IMR-90 (cell line): ENCODE results near the gene CPXM2.

Experiments used
- POLR2A ChIP-seq: IDR thresholded peaks from 2 replicates; pipeline ENCODE4 v1.6.1; 2012; ENCODE audit warnings: mild to moderate bottlenecking, low read depth, low read length
- RFX5 ChIP-seq: IDR thresholded peaks from 2 replicates; pipeline ENCODE4 v1.8.0; 2012; ENCODE audit warnings: low read depth, mild to moderate bottlenecking, low read length, moderate library complexity
- TF ChIP-seq, protein P1 (sequence below): conservative IDR thresholded peaks from 2 replicates; pipeline ENCODE4 v1.5.1; 2012; ENCODE audit warnings: mild to moderate bottlenecking, low read depth, low read length, improper control_type of control experiment
- TF ChIP-seq, protein P2 (sequence below): fragments of 150-350 bp; IDR thresholded peaks from 2 replicates; pipeline ENCODE4 v1.6.1; 2017; ENCODE audit warnings: mild to moderate bottlenecking, antibody characterized with exemption, low read length, low read depth
- TF ChIP-seq, protein P3 (sequence below): fragments of 150-350 bp; IDR thresholded peaks from 2 replicates; pipeline ENCODE4 v1.6.1; 2016; ENCODE audit warnings: low read depth, mild to moderate bottlenecking, low read length, moderate library complexity, borderline replicate concordance

DNA sequence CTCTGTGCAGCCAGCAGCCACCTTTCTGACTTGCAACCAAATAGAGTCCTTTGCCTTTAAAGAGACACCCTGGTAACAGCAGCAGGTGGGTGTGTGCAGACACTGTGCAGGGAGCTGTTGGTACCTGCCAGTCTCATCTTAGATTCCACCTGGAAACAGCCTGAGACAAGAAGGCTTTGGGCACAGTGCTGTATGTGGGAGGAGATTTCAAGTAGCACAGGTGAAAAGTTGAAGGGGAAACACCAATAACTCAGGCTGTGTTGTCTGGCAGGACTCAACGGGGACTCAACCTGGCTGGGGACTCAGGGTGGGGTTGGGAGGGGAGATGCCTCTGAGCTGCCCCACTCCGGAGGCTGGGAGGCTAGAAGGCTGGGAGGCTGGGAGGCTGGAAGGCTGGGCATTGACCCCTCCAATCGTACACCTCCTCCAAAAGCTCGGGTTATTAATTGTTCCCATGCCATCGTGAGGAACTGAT is 6.7 kb downstream of the CPXM2 start:
- TF ChIP-seq, protein P1, sequence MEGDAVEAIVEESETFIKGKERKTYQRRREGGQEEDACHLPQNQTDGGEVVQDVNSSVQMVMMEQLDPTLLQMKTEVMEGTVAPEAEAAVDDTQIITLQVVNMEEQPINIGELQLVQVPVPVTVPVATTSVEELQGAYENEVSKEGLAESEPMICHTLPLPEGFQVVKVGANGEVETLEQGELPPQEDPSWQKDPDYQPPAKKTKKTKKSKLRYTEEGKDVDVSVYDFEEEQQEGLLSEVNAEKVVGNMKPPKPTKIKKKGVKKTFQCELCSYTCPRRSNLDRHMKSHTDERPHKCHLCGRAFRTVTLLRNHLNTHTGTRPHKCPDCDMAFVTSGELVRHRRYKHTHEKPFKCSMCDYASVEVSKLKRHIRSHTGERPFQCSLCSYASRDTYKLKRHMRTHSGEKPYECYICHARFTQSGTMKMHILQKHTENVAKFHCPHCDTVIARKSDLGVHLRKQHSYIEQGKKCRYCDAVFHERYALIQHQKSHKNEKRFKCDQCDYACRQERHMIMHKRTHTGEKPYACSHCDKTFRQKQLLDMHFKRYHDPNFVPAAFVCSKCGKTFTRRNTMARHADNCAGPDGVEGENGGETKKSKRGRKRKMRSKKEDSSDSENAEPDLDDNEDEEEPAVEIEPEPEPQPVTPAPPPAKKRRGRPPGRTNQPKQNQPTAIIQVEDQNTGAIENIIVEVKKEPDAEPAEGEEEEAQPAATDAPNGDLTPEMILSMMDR: no peak
- TF ChIP-seq POLR2A (no peak), RFX5 (no peak)
- TF ChIP-seq, protein P2, sequence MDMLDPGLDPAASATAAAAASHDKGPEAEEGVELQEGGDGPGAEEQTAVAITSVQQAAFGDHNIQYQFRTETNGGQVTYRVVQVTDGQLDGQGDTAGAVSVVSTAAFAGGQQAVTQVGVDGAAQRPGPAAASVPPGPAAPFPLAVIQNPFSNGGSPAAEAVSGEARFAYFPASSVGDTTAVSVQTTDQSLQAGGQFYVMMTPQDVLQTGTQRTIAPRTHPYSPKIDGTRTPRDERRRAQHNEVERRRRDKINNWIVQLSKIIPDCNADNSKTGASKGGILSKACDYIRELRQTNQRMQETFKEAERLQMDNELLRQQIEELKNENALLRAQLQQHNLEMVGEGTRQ: no peak
- TF ChIP-seq, protein P3, sequence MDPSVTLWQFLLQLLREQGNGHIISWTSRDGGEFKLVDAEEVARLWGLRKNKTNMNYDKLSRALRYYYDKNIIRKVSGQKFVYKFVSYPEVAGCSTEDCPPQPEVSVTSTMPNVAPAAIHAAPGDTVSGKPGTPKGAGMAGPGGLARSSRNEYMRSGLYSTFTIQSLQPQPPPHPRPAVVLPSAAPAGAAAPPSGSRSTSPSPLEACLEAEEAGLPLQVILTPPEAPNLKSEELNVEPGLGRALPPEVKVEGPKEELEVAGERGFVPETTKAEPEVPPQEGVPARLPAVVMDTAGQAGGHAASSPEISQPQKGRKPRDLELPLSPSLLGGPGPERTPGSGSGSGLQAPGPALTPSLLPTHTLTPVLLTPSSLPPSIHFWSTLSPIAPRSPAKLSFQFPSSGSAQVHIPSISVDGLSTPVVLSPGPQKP: no peak
